ENCODE measurements around the gene EPS15.

DNA sequence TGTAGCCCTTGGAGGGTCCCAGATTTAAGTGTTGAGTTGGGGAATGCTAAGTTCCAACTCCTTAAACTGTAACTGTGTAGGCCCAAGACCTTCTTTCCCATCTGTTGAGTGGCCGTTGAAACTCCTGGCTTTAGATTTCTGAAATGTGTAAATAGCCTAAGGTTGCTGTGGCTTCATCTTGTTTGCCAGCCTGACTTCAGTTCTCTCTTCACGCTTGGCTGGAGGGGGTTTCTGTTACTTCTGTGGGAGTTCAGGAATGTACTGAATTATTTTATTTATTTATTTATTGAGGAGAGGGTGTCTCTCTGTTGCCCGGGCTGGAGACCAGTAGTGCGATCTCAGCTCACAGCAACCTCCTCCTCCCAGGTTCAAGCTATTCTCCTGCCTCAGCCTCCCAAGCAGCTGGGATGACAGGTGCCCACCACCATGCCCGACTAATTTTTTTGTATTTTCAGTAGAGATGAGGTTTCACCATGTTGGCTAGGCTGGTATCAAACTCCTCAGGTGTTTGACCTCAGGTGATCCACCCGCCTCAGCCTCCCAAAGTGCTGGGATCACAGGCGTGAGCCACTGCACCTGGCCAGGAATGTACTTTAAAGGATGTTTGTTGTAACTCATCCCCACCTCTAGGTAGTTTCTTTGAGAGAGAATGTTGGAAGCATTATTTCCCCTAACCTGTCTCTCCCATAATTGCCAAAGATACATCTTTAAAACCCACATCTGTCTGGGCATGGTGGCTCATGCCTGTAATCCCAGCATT, 194.6 kb downstream of the EPS15 start:
- TF ChIP-seq CTCF (IDR thresholded peaks at IDR 0.05; ENCODE audit: low read length) (no peak), EZH2 (optimal IDR thresholded peaks at IDR 0.05; ENCODE audit: low read depth, low read length) (no peak), EZH2phosphoT487 (IDR thresholded peaks at IDR 0.05; ENCODE audit: low read length) (no peak)

Measured in MM.1S (cell line).